CD4-positive, alpha-beta T cell treated with Interleukin-6 at 100 ng/mL for 8 hours (primary cell): ENCODE data around the gene DAAM1.

ENCODE experiments used
- DNase-seq: peaks from one replicate; pipeline ENCODE4 v3.0.0-alpha.2; 2020; ENCODE audit warnings: mixed read lengths, low spot score

The DAAM1 gene

DNA sequence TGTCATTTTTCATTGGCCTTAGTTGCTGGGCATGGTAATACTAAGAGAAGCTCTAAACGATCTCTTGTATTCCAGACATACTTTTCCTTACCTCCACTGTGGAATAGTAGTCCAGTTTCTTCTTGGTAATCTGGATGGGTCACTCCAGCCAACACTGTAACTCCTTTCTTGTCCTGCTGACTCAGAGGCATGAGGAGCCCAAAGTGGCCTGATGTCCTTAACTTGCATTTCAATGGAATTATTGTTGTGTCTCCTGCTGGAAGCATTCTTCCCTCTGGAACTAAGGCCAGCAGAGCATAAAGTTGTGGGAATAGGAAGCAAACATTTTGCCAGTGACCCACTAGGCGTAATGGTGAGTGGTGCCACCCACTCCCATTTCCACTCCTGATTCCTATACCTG, 33.1 kb downstream of the DAAM1 start:
- no peak for DNase-seq

DNA sequence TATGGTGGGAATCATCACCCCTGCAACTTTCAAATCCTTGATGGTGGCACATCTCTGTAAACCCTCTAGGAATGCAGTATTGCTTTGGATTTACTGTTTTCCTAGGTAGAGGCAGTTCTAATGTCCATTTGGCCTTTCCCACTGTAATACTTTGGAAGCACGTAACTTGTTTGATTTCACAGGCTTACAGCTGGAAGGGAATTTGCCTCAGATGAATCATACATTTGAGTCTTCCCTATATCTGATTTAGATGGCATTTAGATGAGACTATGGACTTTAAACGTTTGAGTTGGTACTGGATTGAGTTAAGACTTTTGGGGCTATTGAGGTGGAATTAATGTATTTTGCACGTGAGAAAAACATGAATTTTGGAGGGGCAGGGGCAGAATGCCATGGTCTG, 35.9 kb downstream of the DAAM1 start:
- DNase-seq, result no peak

DNA sequence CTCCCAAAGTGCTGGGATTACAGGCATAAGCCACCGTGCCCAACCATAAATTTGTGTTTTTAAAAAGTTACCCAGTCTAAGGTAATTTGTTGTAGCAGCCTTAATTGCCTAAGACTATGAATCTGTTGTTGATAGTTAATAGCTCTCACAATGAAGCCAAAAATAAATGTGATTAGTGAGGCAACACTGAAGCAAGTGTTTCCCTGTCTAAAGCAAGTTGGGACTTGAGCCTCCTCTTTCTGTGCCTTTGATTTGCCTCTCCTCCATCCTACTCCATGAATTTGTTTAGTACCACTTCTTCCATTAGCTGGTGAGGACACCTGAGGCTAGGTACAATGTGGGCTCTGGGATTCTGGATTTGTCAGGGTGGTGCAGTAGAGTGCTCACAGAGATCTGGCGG, 36.8 kb downstream of the DAAM1 start:
- DNase-seq, result no peak

DNA sequence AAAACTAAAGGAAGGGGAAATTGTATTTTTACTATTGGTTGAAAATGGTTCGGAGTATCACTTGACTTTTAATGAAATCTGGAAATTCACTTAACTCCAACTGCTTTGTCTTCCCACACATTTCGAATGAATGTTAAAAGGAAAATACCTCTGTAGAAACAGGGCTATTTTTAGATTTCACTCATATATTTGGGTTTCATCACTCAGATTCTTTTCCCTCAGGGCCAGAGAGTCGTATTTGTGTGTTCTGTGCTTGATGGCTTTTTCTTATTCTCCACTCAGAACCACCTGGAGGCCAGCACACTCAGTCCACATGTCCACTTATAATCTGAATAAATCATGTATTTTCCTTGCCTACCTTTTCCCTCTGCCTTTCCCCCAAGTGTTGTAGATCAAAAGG, 40.0 kb downstream of the DAAM1 start:
- no peak for DNase-seq

DNA sequence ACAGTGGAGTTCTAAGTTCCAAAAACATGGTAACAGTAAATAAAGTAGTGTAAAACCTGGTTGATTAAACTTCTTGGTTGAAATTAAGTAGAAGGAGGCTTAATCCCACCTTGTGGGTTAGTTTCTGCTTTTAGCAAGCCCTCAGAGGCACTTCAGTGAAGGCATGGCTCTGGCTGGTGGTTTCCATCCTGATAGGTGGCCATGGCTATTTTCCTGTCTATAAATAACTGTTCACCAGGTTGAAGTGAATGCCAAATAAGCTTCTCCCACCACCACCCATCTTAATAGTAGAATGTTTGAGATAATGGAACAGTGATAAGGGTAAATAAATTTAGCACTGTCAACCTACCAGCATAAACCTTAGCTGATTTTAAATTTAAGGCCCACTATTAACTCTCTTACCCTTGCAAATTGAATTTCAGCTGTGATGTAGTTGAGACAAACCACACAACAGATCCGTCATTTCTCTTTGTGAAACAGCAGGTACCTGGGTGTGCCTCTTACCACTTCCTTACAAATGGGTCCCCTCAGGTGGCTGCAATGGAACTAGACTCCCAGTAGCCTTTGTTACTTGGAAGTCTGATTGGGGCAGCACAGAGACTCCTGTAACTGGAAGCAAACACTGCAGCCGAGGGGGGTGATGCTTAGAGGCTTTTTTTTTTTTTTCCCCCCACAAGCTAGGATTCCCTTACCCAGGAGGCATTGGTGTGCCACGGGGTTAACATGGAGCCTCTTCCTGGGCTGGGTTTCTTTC, 41.4 kb downstream of the DAAM1 start:
- peak; percentile 3 for DNase-seq

GRCh38 chr14:59236195-59236594, 47.7 kb downstream of the DAAM1 start:
- DNase-seq, result no peak

GRCh38 chr14:59238216-59238615, 49.7 kb downstream of the DAAM1 start:
- DNase-seq, result no peak

GRCh38 chr14:59239022-59239421, 50.6 kb downstream of the DAAM1 start:
- no peak for DNase-seq

DNA sequence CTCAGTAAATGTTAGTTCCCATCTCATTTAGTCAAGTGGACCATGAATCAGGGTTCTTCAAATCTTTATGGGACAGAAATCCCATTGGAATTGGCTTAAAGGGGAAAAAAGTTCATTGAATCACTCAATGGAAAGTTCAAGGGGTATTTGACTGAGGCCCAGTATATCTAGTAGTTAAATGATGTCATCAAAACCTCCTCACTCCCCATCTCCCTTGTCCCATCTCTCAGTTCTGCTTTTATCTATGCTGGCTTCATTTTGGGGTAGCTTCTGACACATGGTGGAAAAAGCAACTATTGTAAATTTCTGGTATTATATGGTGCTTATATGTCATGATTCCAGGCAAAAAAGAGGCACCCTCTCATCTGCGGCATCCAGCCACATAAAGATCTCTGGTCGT, 51.9 kb downstream of the DAAM1 start:
- no peak for DNase-seq

GRCh38 chr14:59241121-59241520, 52.7 kb downstream of the DAAM1 start:
- no peak for DNase-seq

GRCh38 chr14:59243174-59243573, 54.7 kb downstream of the DAAM1 start:
- DNase-seq, result no peak

GRCh38 chr14:59244581-59244980, 56.1 kb downstream of the DAAM1 start:
- DNase-seq, result no peak

DNA sequence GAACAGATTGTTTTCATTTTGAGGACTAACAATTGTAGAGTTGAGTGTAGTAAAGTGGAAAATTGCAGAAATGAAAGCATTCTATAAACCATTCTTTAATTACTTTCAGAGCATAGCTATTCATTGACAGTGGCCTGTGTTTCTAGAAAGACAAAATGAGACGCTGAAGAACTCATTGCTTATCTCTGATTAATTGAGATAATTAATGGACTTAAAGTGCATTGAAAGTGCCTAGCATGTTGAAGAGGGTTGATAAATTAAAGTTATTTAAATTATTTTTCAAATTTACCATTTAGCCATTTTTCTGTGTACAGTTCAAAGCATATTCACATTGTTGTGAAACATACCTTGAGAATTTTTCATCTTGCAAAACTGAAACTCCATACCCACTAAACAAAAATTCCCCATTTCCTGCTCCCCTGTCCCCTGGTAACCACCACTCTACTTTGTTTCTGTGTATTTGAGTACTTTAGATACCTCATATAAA, 57.4 kb downstream of the DAAM1 start:
- DNase-seq, result no peak

GRCh38 chr14:59246566-59246965, 58.1 kb downstream of the DAAM1 start:
- no peak for DNase-seq

GRCh38 chr14:59247801-59248584, 59.5 kb downstream of the DAAM1 start:
- DNase-seq, result no peak

GRCh38 chr14:59249029-59249428, 60.6 kb downstream of the DAAM1 start:
- DNase-seq, result no peak

- DNase-seq, result no peak
These were observed 63.6 kb downstream of the DAAM1 start for GRCh38 chr14:59251811-59252771.

- DNase-seq, result no peak
These were observed 64.5 kb downstream of the DAAM1 start for GRCh38 chr14:59252772-59253500.

DNA sequence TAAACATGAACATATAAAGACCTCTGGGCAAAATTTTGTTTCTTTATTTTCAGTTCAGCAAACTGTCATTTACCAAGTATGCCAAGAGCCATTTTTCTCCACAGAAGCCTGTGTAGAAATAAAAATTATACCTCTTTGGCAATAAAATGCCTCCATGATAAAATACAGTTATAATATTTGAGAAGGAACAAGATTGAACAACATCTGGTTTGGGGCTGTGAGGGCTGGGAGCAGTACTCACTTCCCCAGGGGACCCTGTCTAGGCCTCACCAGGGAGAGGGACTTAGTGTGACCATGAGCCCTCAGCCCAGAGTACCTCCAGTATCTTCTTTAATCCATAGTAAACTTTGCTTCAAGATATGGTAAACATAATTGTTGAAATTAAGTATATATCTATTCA, 65.1 kb downstream of the DAAM1 start:
- DNase-seq, result no peak

DNA sequence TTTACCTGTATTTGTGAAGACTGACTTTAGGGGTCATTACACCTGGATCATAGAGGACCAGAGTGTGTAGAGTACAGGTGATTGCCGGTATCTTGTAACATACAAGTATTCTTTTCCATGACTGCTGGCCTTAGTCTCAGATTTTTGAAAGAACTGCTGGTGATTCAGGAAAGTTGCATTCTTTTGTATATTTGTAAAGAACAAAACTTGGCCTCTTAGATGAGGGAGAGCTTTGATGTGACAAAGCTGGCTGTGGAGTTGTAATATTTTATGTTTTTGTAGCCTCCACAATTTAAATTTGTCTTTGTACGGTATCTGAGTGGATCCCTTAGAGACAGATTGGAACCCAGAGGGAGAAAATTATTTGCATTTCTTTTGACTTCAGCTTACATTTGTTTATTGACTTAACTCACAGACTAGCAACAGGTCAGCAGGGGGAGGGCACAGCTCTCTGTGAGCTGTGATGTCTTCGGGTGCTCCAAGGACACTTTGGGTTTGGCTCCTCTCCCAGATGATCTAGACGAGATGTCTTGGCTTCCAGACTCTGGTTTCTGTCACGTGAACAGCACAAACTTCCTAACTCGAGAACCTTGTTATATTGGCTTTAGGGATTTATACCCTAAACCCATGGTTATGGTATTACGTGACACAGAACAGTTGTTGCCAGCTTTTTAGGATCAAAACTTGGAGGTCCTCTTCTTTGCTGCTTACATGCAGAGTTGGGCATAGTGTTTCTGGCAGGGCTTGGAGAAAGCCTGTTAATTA, 65.9 kb downstream of the DAAM1 start:
- no peak for DNase-seq
